Hepatic stellate cell (primary cell): ENCODE data around the gene PEX14.

ENCODE experiments used
- DNase-seq: peaks from one replicate; pipeline ENCODE4 v3.0.0; 2011; ENCODE audit warnings: low spot score

PEX14 gene

DNA sequence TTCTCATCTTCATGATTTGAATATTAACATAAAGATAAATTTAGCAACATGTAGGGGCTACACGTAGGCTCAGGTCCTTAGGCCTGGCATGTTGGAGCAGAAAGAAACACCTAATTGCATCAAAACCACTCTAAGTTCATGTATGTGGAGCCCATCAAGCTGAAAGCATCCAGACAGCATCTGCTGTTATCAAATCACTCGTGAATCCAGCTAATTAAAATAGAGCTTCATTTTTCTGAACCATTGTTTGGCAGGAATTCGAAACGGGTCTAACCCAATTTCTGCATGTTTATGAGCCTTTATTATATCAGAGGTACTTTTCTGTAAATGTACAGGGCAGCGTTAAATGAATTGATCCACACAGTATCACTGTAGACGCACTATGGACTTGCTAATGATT is 45.7 kb downstream of the PEX14 start:
- no peak for DNase-seq

DNA sequence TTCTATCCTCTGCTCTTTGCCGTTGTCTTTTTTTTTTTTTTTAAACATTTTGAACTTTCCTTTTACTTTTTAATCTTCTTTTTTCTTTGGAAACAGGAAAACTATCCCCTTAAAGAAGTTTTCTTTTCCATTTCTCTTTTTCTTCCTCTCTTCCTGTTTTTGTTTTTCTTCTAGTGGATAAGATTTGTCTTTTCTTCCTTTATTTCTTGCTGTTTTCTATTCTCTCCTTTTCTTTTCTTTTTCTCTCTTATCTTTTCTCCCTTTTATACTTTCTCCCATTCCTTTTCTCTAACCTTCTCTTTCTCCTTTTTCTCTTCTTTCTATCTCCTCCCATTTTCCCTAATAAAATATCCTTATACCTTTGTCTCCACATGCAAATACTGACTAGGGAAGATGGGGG is 46.2 kb downstream of the PEX14 start:
- DNase-seq: no peak

DNA sequence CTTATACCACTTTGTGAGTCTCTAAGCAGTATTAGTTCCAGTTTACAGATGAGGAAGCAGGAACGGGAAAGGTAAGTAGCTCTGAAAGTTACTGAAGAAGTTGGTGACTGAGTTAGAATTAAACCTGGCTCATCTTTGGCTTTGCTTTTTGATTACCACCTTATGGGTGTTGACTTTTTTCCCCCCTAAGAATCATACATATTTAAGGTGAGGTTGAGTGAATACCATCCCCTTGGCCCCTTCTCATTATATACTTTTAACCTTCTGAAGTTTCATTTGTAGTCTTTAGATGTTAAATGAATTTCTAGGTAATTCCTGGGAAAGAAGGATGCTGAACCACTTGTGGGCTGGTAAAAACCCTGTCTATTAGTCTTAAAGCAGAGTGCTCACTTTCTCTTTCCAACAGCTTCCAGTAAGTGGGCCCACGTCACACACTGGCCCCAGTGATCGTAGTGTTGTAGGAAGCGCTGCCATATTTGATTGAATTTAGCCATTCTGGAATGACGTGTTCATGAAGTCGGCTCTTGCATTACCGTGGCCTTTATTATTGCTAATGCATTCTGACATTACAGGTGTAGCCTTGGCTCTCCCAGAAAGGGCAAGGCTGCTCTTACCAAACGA is 46.9 kb downstream of the PEX14 start:
- DNase-seq: no peak

DNA sequence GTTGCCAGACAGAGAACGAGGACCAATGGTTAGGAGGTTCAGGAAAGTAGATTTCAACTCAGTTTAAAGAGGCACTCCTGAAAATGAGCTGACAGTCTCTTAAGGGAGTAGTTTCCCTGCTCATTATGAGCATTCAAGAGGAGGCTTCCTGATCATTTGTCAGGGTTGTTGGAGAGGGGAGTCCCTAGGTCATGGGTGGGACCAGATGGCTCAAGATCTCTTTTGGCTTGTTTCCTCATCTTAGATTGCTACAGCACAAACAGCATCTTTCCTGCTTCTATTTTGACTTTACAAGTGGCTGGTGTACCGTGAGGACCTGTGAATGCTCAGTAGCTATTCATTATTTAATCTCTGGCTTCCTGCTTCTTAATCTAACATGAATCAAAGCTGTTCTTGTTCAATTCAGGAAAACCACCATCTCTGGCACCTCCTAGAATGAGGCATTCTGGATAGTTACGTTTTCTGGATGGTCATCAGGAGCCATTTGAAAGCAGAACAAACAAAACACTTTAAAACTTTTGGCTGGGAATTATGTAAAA is 47.6 kb downstream of the PEX14 start:
- no peak for DNase-seq

GRCh38 chr1:10525208-10525607 is 50.5 kb downstream of the PEX14 start:
- DNase-seq: no peak

DNA sequence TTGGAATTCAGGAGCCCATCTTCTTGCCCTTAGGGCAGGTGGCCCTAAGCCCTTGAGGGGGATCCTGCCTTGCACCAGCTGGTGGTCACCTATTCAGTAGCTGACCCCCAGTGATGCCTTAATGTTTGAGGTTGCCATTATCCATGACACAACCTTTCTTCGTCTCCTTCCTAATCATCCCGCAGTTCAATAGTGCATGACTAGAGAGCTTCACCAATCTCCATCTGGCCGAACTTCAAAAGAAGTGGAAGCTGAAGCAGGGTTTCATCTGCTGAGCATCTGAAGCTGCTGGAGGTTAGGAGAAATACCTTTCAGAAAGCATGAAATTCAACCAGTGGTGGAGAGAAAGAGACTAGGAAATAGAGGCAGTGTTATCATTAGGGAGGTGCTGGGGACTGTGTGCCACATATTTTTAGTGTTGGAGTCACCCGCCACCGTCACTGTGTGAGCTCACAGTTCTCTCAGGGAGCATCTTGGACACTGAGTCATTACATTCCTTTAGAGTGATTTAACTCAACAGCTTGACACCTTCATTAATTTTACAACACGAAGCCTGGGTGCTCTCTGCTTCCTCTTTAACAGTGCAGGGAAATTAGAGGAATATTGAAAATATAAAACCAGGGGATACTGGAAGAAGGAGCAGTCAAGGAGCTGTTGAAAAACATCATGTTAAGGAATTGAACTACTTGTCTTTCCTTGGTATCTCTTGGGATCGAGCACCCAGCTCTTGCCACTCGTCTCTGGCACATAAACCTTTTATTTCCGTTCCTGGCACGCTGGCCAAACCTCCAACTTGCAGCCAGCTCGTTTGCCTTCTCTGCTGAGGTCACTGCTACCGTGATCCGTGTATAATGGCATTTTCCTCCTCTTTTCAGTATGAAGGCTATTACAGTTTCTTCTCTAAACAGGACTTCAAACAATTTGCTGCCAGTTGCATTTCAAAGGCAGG is 53.6 kb downstream of the PEX14 start:
- DNase-seq: peak; percentile 82

- DNase-seq: no peak
These were observed 54.3 kb downstream of the PEX14 start for GRCh38 chr1:10529091-10529490.

GRCh38 chr1:10529765-10530164 is 55.0 kb downstream of the PEX14 start:
- no peak for DNase-seq

DNA sequence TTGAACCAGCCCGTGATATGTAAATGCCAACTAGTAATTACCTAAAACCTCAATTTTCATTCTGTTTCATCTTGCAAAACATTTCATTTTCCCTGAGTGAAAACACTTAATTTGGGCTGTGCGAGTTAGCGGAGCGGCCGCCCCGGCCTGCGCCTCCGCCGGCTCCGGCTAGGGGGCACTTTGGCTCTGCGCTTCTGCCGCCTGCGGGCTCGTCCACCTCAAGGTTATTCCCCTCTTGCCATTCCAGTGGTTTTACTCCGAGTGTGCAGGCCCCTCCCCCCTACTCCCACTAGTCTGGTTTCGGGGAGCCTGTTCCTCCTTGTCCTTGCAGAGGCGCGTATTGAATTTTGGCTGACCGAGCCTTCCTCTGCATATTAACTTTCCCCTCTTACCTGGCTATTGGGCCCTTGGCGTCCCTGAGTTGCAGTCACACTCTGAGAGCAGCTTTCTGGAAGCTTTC is 55.6 kb downstream of the PEX14 start:
- peak; percentile 55 for DNase-seq

- DNase-seq: no peak
These were observed 56.2 kb downstream of the PEX14 start for GRCh38 chr1:10530756-10531495.

- DNase-seq: no peak
These were observed 57.6 kb downstream of the PEX14 start for GRCh38 chr1:10532362-10532761.

DNA sequence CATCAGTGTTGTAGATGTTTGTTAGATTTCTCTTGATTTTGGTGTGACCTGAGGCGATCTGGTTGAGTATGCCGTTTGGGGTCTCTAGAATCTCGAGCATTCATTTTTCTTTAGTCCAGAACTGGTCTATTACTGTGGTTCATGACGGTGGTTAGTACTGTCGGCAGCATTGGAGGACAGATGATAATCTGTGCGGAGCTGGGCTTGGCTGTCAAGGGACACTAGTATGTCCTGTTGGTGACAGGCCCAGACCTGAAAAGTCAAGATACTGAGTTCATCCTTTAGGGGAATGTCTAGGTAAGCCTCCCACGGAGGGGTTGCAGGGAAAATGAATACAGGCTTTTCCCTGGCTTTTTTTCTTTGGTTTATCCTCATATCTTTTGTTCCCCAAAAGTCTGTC is 59.8 kb downstream of the PEX14 start:
- DNase-seq: no peak

DNA sequence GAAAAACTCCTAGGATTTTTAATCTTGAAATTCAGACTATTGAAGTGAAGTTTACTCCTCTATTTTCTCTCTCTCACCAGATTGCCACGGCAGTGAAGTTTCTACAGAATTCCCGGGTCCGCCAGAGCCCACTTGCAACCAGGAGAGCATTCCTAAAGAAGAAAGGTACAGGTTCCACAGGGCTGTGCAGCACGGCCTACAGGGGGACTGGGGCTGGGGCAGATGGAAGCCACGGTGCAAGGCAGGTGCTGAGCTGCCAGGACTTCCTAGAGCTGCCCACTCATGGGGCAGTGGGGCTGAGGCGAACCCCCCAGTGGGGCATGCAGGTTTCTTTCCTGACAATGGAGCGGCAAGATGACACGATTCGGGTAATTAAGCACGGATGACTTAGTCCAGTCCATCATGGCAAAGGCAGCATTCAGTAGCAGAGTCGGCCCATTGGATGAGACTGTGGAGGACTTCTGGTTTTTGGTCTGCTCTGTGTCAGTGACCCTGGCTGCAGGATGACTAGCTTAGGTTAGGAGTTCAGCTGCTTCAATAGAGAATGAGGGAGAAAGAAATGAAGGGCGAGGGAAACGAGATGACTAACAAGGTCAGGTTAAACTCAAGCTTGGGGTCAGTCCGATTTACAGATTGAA is 61.5 kb downstream of the PEX14 start:
- no peak for DNase-seq

GRCh38 chr1:10537082-10537766 is 62.5 kb downstream of the PEX14 start:
- no peak for DNase-seq

DNA sequence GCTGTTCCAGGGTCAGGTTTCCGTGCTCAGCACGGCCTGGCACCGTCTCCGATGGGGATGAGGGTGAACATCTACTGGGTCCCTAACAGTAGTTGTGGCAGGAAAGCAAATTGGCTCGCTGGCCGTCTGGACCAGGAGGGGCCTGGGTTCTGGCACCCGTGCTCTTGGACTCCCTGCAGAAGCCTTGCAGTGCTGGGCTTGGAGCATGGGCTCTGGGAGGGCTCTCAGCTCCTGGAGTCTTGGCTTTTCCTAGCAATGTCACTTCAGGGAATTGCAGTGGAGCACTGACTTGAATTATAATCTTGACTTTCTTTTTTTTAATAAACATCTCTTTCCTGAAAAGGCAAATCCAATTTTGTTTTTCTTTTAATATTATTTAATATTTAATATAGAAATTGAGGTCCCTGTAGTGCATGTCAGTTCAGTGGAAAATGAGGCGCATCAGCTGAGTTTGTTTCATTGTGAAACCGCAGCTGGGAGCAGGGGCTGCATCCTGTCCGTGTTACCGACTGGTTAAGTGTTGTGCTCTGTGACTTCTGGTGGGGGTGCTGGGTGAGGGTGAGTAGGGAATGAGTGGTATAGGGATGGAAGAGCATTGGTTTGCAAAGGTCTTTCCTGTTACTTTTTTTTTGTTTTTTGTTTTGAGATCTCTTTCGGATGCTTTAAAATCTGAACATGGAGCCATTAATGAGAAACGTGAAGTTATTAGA is 64.1 kb downstream of the PEX14 start:
- no peak for DNase-seq

GRCh38 chr1:10539411-10540043 is 64.8 kb downstream of the PEX14 start:
- no peak for DNase-seq

GRCh38 chr1:10540277-10541005 is 65.7 kb downstream of the PEX14 start:
- DNase-seq: no peak

- no peak for DNase-seq
These were observed 66.5 kb downstream of the PEX14 start for GRCh38 chr1:10541286-10541685.

DNA sequence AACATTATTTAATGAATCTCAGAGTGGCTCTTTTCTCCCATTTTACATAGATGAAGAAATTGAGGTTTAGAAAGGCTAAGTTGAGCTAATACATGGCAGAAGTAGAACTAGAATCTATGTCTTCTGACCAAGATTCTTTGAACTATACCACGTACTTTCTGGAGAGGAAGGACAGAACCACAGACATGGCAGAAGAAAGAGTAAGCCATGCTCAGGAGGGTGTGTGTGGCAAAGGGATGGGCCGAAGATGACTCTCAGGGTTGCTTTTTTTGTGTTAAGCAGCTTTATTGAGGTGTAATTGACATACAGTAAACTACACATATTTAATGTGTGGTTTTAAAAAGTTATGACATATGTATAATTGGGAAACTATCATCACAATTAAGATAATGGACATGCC is 69.5 kb downstream of the PEX14 start:
- no peak for DNase-seq

GRCh38 chr1:10546896-10547295 is 72.1 kb downstream of the PEX14 start:
- DNase-seq: no peak
